NB4 (cell line): ENCODE data around the gene ARHGAP26.

ENCODE experiments used
- DNase-seq: peaks from one replicate; pipeline ENCODE4 v3.0.0; 2010; ENCODE audit warnings: low read depth
- H3K4me3 ChIP-seq: one replicate; pipeline ENCODE4 v1.5.1; 2011; ENCODE audit warnings: mild to moderate bottlenecking, low read depth, low read length, moderate library complexity
- MYC ChIP-seq: IDR thresholded peaks from 2 replicates; pipeline ENCODE4 v1.6.1; 2011; ENCODE audit warnings: low read depth, low read length
- POLR2A ChIP-seq: IDR thresholded peaks from 2 replicates; pipeline ENCODE4 v1.6.1; 2011; ENCODE audit warnings: mild to moderate bottlenecking; ENCODE audit not compliant: insufficient read length; ENCODE audit errors: extremely low read depth
- TF ChIP-seq, protein P1 (sequence below): IDR thresholded peaks from 2 replicates; pipeline ENCODE4 v1.6.1; 2011; ENCODE audit warnings: low read depth, low read length
- TF ChIP-seq, protein P2 (sequence below): IDR thresholded peaks from one replicate; pipeline ENCODE4 v1.5.1; 2012; ENCODE audit warnings: low read depth, low read length

The ARHGAP26 gene

DNA sequence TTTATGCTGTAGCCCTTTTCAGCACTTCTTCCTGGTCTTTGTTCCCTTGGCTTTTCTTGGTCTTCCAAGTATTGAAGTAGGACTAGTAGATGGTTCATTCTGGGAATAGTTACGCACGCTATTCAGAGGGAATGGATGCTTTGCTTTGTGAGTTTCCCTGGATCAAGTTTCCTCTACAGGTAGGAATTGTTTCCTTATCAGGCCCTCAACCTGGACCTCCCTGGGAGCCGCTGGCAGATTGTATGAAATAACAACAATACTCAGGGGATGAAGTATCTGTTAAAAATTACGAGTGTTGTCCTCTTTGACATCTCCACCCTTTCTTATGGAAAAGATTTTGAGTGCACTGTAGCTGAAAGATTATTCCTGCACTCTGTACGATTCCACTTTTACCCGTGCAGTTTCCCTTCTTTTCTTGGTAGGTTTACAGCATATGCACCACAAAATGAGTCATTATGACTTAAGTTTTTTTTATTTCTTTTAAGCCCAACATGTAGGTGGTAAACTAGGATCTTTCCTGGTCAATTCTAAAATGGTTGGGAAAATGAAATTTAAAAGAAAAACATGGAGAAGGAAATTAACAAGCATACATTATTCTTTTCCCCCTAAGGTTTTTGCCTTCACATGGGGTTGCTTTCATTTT is 57.9 kb downstream of the ARHGAP26 start:
- no peak overlapping the region for H3K4me3 ChIP-seq

DNA sequence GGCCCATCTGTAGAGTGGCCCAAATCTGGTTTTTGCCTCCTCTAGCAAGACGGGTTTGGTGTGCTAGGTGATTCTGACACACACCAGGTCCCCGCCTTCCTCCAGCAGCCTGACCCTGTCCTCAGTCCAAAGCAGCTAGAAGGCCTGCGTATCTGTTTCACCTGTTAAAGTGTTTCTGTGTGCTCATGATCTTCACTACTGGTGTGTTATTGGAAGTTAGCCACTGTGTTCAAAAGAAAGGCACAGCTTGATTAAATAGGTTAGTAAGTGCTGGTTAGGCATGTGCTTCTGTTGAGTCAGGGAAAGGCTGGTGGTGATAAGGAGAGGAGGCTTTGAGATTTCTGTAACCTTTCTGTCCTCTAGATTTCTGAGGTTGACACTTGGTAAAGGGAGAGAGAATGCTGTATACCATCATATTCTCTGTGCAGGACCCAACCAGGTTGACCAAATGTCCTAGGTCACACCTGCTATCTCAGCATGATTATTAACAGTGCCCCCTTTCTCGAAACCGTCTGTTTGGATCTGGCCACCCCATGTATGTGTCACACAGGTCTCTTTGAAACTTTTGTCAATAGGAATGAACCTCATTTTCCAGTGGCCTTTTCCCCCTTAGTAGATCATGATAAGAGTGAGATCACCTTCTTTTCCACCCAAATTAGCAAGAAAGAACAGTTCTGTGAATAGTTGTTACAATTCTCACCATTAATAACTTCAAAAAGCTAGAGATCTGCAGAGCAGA is 58.8 kb downstream of the ARHGAP26 start:
- TF ChIP-seq MYC: no peak
- TF ChIP-seq, protein P1, sequence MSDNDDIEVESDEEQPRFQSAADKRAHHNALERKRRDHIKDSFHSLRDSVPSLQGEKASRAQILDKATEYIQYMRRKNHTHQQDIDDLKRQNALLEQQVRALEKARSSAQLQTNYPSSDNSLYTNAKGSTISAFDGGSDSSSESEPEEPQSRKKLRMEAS: no peak
- TF ChIP-seq POLR2A: no peak
- TF ChIP-seq, protein P2, sequence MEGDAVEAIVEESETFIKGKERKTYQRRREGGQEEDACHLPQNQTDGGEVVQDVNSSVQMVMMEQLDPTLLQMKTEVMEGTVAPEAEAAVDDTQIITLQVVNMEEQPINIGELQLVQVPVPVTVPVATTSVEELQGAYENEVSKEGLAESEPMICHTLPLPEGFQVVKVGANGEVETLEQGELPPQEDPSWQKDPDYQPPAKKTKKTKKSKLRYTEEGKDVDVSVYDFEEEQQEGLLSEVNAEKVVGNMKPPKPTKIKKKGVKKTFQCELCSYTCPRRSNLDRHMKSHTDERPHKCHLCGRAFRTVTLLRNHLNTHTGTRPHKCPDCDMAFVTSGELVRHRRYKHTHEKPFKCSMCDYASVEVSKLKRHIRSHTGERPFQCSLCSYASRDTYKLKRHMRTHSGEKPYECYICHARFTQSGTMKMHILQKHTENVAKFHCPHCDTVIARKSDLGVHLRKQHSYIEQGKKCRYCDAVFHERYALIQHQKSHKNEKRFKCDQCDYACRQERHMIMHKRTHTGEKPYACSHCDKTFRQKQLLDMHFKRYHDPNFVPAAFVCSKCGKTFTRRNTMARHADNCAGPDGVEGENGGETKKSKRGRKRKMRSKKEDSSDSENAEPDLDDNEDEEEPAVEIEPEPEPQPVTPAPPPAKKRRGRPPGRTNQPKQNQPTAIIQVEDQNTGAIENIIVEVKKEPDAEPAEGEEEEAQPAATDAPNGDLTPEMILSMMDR: no peak
- H3K4me3 ChIP-seq: no peak overlapping the region
- DNase-seq: no peak

More for the DNA sequence above, 57.9 kb downstream of the ARHGAP26 start:
- no peak for DNase-seq
- TF ChIP-seq, protein P2: no peak
- no peak for TF ChIP-seq MYC

DNA sequence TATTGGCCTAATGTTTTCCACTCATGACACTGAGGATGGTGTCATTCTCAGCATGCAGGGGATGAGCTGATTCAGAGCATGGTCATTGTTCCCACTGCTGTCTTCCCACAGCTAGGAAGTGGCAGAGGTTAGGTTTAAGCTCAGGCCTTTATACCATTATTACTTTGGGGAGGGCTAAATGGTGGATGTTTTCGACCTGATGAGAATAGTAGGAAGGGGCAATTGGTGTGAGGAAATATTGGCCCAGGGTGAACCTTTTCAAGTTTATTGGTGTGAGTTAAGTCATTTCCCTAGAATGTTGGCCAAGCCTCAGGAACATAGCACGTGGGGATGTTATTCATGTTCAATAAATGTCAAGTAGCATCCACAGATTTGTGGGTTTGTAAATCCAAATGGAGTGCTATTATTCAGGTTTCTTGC is 59.6 kb downstream of the ARHGAP26 start:
- no peak overlapping the region for H3K4me3 ChIP-seq
- DNase-seq: no peak
- TF ChIP-seq MYC (no peak), POLR2A (no peak)
- TF ChIP-seq, protein P1: no peak
- TF ChIP-seq, protein P2: no peak

DNA sequence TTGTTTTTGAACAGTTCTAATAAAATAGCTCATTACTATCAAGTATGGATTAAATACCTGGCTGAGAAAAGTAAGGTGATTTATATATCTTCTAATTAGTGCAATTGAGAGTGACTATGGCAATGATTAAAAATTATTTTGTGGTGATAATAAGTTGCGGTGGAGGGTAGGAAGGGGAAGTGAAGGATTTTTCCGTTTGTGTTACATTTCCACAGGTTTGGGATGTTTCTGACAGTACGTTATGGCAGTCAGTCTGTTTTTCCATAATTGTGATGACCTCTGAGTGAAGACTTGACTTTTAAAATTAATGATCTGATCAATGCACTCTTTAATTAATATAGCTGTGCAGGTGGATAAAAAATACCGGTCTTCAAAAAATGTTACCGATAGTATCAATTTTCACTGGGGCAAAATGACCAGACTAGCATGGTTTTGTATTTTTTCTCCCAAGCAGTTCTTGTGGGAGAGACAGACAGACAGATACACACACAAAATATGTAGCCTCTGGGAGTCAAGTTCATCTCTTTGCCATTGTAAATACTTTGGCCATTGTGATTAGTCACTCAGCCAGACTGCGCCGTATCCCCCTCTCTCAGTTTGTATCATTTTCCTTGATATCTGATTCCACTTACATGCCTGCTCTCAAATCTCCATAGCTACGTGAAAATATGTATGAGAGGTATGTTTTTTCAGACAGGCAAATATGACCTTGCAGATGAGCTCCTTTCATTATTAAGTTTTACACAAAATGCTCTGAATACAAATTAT is 60.2 kb downstream of the ARHGAP26 start:
- TF ChIP-seq, protein P2: no peak
- TF ChIP-seq, protein P1: no peak
- no peak for TF ChIP-seq MYC
- no peak for TF ChIP-seq POLR2A
- H3K4me3 ChIP-seq: no peak overlapping the region
- DNase-seq: no peak

DNA sequence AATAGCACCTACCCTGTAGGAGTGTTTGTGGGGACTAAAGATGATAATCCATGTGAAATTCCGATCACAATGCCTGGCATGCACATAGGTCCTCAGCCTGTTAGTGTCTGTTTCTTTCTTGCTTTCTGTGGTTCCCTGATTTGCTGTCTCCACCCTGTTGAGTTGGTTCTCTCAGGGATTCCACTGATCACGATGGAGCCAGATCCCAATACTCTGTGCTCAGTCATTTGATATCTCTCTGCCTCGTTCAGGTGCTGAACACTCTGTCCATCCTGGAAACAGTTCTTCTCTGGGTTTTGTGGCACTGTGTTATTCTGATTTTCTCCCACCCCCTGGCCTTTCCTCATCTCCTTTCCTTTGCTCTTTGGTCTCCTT is 60.8 kb downstream of the ARHGAP26 start:
- TF ChIP-seq POLR2A (no peak), MYC (no peak)
- TF ChIP-seq, protein P2: no peak
- TF ChIP-seq, protein P1: no peak
- no peak for DNase-seq
- no peak overlapping the region for H3K4me3 ChIP-seq
